ENCODE results near the gene MYLK.

Gene MYLK

GRCh38 chr3:123687286-123687685 is 196.8 kb downstream of the MYLK start:
- Histone ChIP-seq H3K9ac (ENCODE audit: low read depth, low read length, poor library complexity, severe bottlenecking) (no peak overlapping the region), H3K4me1 (ENCODE audit: insufficient read depth, low read length, poor library complexity, severe bottlenecking) (no peaks in the 10 kb centered on the region), H3K4me2 (ENCODE audit: low read depth, low read length, poor library complexity, severe bottlenecking) (no peak overlapping the region), H3F3A (ENCODE audit: low read depth) (no peaks in the 10 kb centered on the region), H4K20me1 (ENCODE audit: insufficient read depth, low read length, poor library complexity, severe bottlenecking) (no peaks in the 10 kb centered on the region), H3K79me2 (ENCODE audit: insufficient read depth, low read length) (no peaks in the 10 kb centered on the region), H3K9me2 (replicated peaks; ENCODE audit: low read depth, low read length) (no peaks in the 10 kb centered on the region), H3K36me3 (ENCODE audit: insufficient read depth, low read length) (no peaks in the 10 kb centered on the region), H3K4me3 (ENCODE audit: low read length, poor library complexity, severe bottlenecking) (no peak overlapping the region), H3K9me3 (ENCODE audit: insufficient read depth, low read depth, low read length) (no peaks in the 10 kb centered on the region), H3K27me3 (ENCODE audit: insufficient read depth, low read length, poor library complexity, severe bottlenecking) (no peaks in the 10 kb centered on the region), H2AFZ (ENCODE audit: low read length) (no peak overlapping the region)
- TF ChIP-seq EZH2phosphoT487 (IDR thresholded peaks at IDR 0.05; ENCODE audit: borderline replicate concordance) (no peak), CTCF (conservative IDR thresholded peaks at IDR 0.05; ENCODE audit: low read length) (no peak)

GRCh38 chr3:123686251-123686650 is 197.9 kb downstream of the MYLK start:
- Histone ChIP-seq H2AFZ (ENCODE audit: low read length) (no peak overlapping the region), H4K20me1 (ENCODE audit: insufficient read depth, low read length, poor library complexity, severe bottlenecking) (no peaks in the 10 kb centered on the region), H3K4me2 (ENCODE audit: low read depth, low read length, poor library complexity, severe bottlenecking) (no peak overlapping the region), H3K9me3 (ENCODE audit: insufficient read depth, low read depth, low read length) (no peaks in the 10 kb centered on the region), H3K4me1 (ENCODE audit: insufficient read depth, low read length, poor library complexity, severe bottlenecking) (no peaks in the 10 kb centered on the region), H3K79me2 (ENCODE audit: insufficient read depth, low read length) (no peaks in the 10 kb centered on the region), H3K4me3 (ENCODE audit: low read length, poor library complexity, severe bottlenecking) (no peak overlapping the region), H3K9me2 (replicated peaks; ENCODE audit: low read depth, low read length) (no peaks in the 10 kb centered on the region), H3K9ac (ENCODE audit: low read depth, low read length, poor library complexity, severe bottlenecking) (no peak overlapping the region), H3K27me3 (ENCODE audit: insufficient read depth, low read length, poor library complexity, severe bottlenecking) (no peaks in the 10 kb centered on the region), H3K36me3 (ENCODE audit: insufficient read depth, low read length) (no peaks in the 10 kb centered on the region), H3F3A (ENCODE audit: low read depth) (no peaks in the 10 kb centered on the region)
- TF ChIP-seq EZH2phosphoT487 (IDR thresholded peaks at IDR 0.05; ENCODE audit: borderline replicate concordance) (no peak), CTCF (conservative IDR thresholded peaks at IDR 0.05; ENCODE audit: low read length) (no peak)

- Histone ChIP-seq H3K4me2 (ENCODE audit: low read depth, low read length, poor library complexity, severe bottlenecking) (no peak overlapping the region), H3K27me3 (ENCODE audit: insufficient read depth, low read length, poor library complexity, severe bottlenecking) (no peaks in the 10 kb centered on the region), H3F3A (ENCODE audit: low read depth) (no peaks in the 10 kb centered on the region), H3K9me3 (ENCODE audit: insufficient read depth, low read depth, low read length) (no peaks in the 10 kb centered on the region), H3K36me3 (ENCODE audit: insufficient read depth, low read length) (no peaks in the 10 kb centered on the region), H3K4me1 (ENCODE audit: insufficient read depth, low read length, poor library complexity, severe bottlenecking) (no peaks in the 10 kb centered on the region), H3K9me2 (replicated peaks; ENCODE audit: low read depth, low read length) (no peaks in the 10 kb centered on the region), H3K79me2 (ENCODE audit: insufficient read depth, low read length) (no peaks in the 10 kb centered on the region), H3K9ac (ENCODE audit: low read depth, low read length, poor library complexity, severe bottlenecking) (no peak overlapping the region), H4K20me1 (ENCODE audit: insufficient read depth, low read length, poor library complexity, severe bottlenecking) (no peaks in the 10 kb centered on the region), H2AFZ (ENCODE audit: low read length) (no peak overlapping the region), H3K4me3 (ENCODE audit: low read length, poor library complexity, severe bottlenecking) (no peak overlapping the region)
- no peak for TF ChIP-seq EZH2phosphoT487 (IDR thresholded peaks at IDR 0.05; ENCODE audit: borderline replicate concordance)
- no peak for TF ChIP-seq CTCF (conservative IDR thresholded peaks at IDR 0.05; ENCODE audit: low read length)
Measured at GRCh38 chr3:123685780-123686179, 198.4 kb downstream of the MYLK start.

All from Loucy (cell line).